Hindlimb muscle (tissue), 1 donor: Measurements from ENCODE around the gene GBX2. TPM values are rescaled to one million over a fixed set of nuclear protein-coding genes. Genes with fewer than 3 reads are reported as not detected.

Experiments used
- polyA plus RNA-seq: library from polyadenylated mRNA; unstranded; fragments of 120-200 nt; gene quantifications from one replicate; pipeline ENCODE4 v1.2.1, GENCODE V29; 2013; ENCODE audit not compliant: insufficient read length

Gene GBX2
- polyA plus RNA-seq, 1 donor = 0.22 TPM

Other genes starting within 250 kb of the GBX2 start
- 14.5 TPM for gene ASB18, start 96.0 kb upstream of the GBX2 start, polyA plus RNA-seq